ENCODE results near the gene YJEFN3. TPM values are rescaled to one million over a fixed set of nuclear protein-coding genes. Genes with fewer than 3 reads are reported as not detected.

Gene YJEFN3
- total RNA-seq, 1 donor from 2014 or later, result 6.6 TPM

DNA sequence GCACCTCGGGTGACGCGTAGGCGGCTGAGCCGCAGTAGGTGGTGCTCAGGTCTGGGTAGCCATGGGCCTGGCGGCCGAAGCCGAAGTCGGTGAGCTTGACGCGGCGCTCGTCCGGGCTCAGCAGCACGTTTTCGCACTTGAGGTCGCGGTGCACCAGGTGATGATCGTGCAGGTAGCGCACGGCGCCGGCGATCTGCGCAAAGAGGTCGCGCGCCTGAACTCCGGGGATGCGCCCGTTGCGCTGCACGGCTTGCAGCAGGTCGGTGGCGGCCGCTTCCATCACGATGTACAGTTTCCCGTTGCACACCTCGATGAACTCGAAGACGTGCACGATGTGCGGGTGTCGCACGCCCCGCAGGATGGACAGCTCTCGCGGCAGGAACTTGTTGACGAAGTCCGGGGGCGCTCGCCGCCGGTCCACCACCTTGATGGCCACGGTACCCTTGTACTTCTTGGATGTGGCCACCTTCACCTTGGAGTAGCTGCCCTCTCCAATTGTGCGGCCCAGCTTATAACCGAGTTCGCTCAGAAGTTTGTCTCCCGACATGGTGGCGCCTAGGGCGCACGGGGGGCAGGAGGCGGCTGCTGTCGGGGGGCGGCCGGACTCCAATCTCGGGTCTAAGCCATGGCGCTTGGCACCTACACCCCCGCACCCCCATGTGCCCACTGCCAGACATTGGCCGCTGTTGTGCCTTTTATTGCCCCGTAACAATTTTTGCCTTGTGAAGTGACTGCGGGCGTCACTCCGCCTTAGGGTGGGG lies 13.7 kb upstream of the YJEFN3 start, which contains the start of gene TSSK6:
TSS of gene TSSK6 (minus strand) at position 668 of the 761 bp plus-strand sequence. CDS start at position 547, 121 bp downstream.
- H3K27me3 ChIP-seq (ENCODE audit: low read depth), result no peaks in the 10 kb centered on the region
- no peak for DNase-seq
- H3K36me3 ChIP-seq, result peaks cover 14% of the 10 kb centered on the region
- H3K27ac ChIP-seq, result peak within 1 kb of the TSS; percentile 91
- TF ChIP-seq CTCF (IDR thresholded peaks at IDR 0.05), result no peak
- peak in 1 of 2 donors; percentile 1 for ATAC-seq
- peaks cover 23% of the 10 kb centered on the region for H3K4me1 ChIP-seq
- no peaks in the 10 kb centered on the region for H3K9me3 ChIP-seq
- H3K4me3 ChIP-seq, result peak within 1 kb of the TSS; percentile 85
- intact Hi-C loops (cut with DNase I), result no loop called here

DNA sequence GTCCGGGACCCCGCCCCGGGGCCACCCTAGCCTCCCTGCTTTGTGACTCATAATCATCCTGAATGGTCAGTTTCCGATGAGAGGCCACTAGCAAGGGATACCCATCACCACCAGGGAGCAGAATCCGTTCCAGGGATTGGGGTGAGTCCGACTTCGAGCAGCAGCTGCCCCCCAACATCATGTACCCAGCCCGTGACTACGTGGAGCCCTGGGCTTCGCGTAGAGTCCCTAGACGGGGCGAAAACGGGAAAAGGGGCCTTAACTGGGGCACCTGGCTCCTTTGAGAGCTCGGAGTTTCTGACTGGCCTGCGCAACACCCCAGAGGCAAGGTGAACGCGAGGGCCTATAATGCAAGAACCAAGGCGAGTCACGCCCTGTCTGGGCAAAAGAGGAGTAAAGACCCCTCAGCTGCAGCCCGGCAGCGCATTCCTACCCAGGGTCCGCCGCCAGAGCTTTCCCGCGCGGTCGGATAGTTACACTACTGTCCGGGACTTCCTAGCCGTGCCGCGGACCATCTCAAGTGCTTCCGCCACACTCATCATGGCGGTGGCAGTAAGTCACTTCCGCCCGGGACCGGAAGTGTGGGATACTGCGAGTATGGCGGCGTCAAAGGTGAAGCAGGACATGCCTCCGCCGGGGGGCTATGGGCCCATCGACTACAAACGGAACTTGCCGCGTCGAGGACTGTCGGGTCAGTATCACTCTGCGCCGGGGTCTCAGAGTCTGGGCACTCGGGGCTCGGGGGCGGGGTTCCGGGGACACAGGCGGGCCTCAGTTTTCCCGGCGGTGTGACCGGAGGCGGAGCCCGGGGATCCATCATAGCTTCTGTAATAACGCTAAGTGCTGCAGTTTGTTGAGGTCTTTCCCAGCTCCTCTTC lies 12.8 kb upstream of the YJEFN3 start, which contains the start of gene NDUFA13:
TSS of gene NDUFA13 (plus strand) at position 584 of the 878 bp plus-strand sequence. CDS start at position 598, 14 bp downstream.
- Histone ChIP-seq H3K27ac (peak within 1 kb of the TSS; percentile 91), H3K4me1 (peaks cover 23% of the 10 kb centered on the region), H3K9me3 (no peaks in the 10 kb centered on the region), H3K27me3 (ENCODE audit: low read depth) (no peaks in the 10 kb centered on the region), H3K36me3 (peaks cover 16% of the 10 kb centered on the region), H3K4me3 (peak within 1 kb of the TSS; percentile 85)
- TF ChIP-seq CTCF (IDR thresholded peaks at IDR 0.05), result no peak
- intact Hi-C loops (cut with DNase I), result no loop called here
- peak; percentile 96 to 97 for ATAC-seq
- DNase-seq, result peak; percentile 92

DNA sequence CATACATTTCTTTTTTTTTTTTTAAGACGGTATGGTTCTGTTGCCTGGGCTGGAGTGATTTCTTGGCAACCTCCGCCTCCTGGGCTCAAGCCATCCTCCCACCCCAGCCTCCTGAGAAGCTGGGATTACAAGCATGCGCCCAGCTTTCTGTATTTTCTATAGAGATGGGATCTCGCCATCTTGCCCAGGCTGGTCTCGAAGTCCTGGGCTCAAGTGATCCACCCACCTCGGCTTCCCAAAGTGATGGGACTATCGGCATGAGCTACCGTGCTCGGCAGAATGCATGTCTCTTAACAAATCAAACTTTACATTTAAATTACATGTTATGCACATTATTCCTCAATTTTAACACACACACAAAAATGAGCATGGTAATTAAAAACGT lies 11.5 kb upstream of the YJEFN3 start:
- ATAC-seq (no peak), DNase-seq (no peak)
- intact Hi-C loops (cut with DNase I), result no loop called here
- H3K4me1 ChIP-seq, result peaks cover 23% of the 10 kb centered on the region
- no peak for TF ChIP-seq CTCF (IDR thresholded peaks at IDR 0.05)
- H3K4me3 ChIP-seq, result peak overlapping the region; percentile 85
- H3K36me3 ChIP-seq, result peaks cover 23% of the 10 kb centered on the region
- no peaks in the 10 kb centered on the region for H3K27me3 ChIP-seq (ENCODE audit: low read depth)
- no peaks in the 10 kb centered on the region for H3K9me3 ChIP-seq
- H3K27ac ChIP-seq, result no peak overlapping the region

GRCh38 chr19:19520989-19521388 lies 7.7 kb upstream of the YJEFN3 start:
- no peaks in the 10 kb centered on the region for H3K27me3 ChIP-seq (ENCODE audit: low read depth)
- intact Hi-C loops (cut with DNase I), result no loop called here
- H3K4me1 ChIP-seq, result peaks cover 15% of the 10 kb centered on the region
- DNase-seq (no peak), ATAC-seq (no peak)
- no peak for TF ChIP-seq CTCF (IDR thresholded peaks at IDR 0.05)
- H3K36me3 ChIP-seq, result peaks cover 45% of the 10 kb centered on the region
- no peak overlapping the region for H3K4me3 ChIP-seq
- no peak overlapping the region for H3K27ac ChIP-seq
- H3K9me3 ChIP-seq, result no peaks in the 10 kb centered on the region

DNA sequence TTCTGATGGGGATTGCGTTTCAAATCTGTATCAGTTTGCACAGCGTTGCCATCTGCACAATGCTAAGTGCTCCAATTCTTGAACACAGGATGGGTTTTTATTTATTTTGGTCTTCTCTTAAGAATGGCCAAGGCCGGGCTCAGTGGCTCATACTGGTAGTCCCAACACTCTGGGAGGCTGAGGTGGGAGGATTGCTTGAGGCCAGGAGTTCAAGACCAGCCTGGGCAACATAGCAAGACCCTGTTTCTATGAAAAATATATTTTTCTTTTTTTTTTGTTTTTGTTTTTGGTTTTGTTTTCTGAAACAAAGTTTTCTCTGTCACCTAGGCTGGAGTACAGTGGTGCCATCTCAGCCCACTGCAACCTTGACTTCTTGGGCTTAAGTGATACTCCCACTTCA lies 5.5 kb upstream of the YJEFN3 start:
- Histone ChIP-seq H3K4me3 (no peak overlapping the region), H3K9me3 (no peaks in the 10 kb centered on the region), H3K27me3 (ENCODE audit: low read depth) (no peaks in the 10 kb centered on the region), H3K27ac (no peak overlapping the region), H3K4me1 (no peaks in the 10 kb centered on the region), H3K36me3 (peaks cover 66% of the 10 kb centered on the region)
- no peak for TF ChIP-seq CTCF (IDR thresholded peaks at IDR 0.05)
- intact Hi-C loops (cut with DNase I), result no loop called here
- DNase-seq (no peak), ATAC-seq (no peak)
